ENCODE measurements around the gene RGS7. TPM values are rescaled to one million over a fixed set of nuclear protein-coding genes. Genes with fewer than 3 reads are reported as not detected.
A peak's percentile ranks its signal among the peaks of the same experiment; 100 is the strongest.

Gene RGS7
- total and polyA plus RNA-seq, 2 experiments from 2014 or later: 0.32 to 1.7 TPM

- H3K4me2 ChIP-seq (ENCODE audit: unreplicated experiment): no peak overlapping the region
- no peaks in the 10 kb centered on the region for H3F3A ChIP-seq (ENCODE audit: insufficient read depth)
- no peaks in the 10 kb centered on the region for H4K20me1 ChIP-seq (ENCODE audit: insufficient read depth)
- H3K27me3 ChIP-seq (replicated peaks; ENCODE audit: insufficient read depth): no peaks in the 10 kb centered on the region
- no peak overlapping the region for H3K9ac ChIP-seq
- no peaks in the 10 kb centered on the region for H3K4me1 ChIP-seq (ENCODE audit: insufficient read depth)
- H3K79me2 ChIP-seq (ENCODE audit: insufficient read depth): no peaks in the 10 kb centered on the region
- H2AFZ ChIP-seq: no peak overlapping the region
- WGBS, 2 experiments (ENCODE audit: low coverage in 1 of 2, low lambda C conversion rate in 2 of 2, missing lambda C conversion rate in 2 of 2): 59 to 66% methylated on average over 1 of the region's 1 CpG
- in situ Hi-C loops (cut with MboI): no loop called here
- TF ChIP-seq EZH2 (IDR thresholded peaks at IDR 0.05; ENCODE audit: insufficient read depth, poor library complexity, severe bottlenecking): no peak
- no peak for TF ChIP-seq EZH2phosphoT487 (IDR thresholded peaks at IDR 0.05; ENCODE audit: insufficient read depth, low read depth)
- H3K9me2 ChIP-seq (ENCODE audit: insufficient read depth): no peaks in the 10 kb centered on the region
- H3K9me3 ChIP-seq (ENCODE audit: low read depth): no peaks in the 10 kb centered on the region
- no peak overlapping the region for H3K27ac ChIP-seq
- H3K36me3 ChIP-seq (ENCODE audit: low read depth): no peaks in the 10 kb centered on the region
- no peak overlapping the region for H3K4me3 ChIP-seq
- no peak for DNase-seq
Observed at GRCh38 chr1:240758296-240758695, 598.7 kb downstream of the RGS7 start.

- no peak for DNase-seq
Observed at GRCh38 chr1:240747907-240748306, 609.1 kb downstream of the RGS7 start.

GRCh38 chr1:240743705-240744104, 613.3 kb downstream of the RGS7 start:
- Histone ChIP-seq H4K20me1 (ENCODE audit: insufficient read depth) (no peaks in the 10 kb centered on the region), H2AFZ (no peak overlapping the region), H3K36me3 (ENCODE audit: low read depth) (no peaks in the 10 kb centered on the region), H3K4me1 (ENCODE audit: insufficient read depth) (peaks cover 16% of the 10 kb centered on the region), H3F3A (ENCODE audit: insufficient read depth) (peaks cover 10% of the 10 kb centered on the region), H3K9me2 (ENCODE audit: insufficient read depth) (no peaks in the 10 kb centered on the region), H3K9ac (no peak overlapping the region), H3K4me2 (ENCODE audit: unreplicated experiment) (no peak overlapping the region), H3K79me2 (ENCODE audit: insufficient read depth) (no peaks in the 10 kb centered on the region), H3K4me3 (no peak overlapping the region), H3K27ac (no peak overlapping the region), H3K27me3 (replicated peaks; ENCODE audit: insufficient read depth) (no peaks in the 10 kb centered on the region), H3K9me3 (ENCODE audit: low read depth) (no peaks in the 10 kb centered on the region)
- 78 to 82% methylated on average over 2 of the region's 2 CpGs for WGBS, 2 experiments (ENCODE audit: low coverage in 1 of 2, low lambda C conversion rate in 2 of 2, missing lambda C conversion rate in 2 of 2)
- in situ Hi-C loops (cut with MboI): no loop called here
- TF ChIP-seq EZH2 (IDR thresholded peaks at IDR 0.05; ENCODE audit: insufficient read depth, poor library complexity, severe bottlenecking) (no peak), EZH2phosphoT487 (IDR thresholded peaks at IDR 0.05; ENCODE audit: insufficient read depth, low read depth) (no peak)
- no peak for DNase-seq

More at GRCh38 chr1:240747907-240748306, 609.1 kb downstream of the RGS7 start:
- Histone ChIP-seq H2AFZ (no peak overlapping the region), H3K27ac (no peak overlapping the region), H3K27me3 (replicated peaks; ENCODE audit: insufficient read depth) (no peaks in the 10 kb centered on the region), H3K4me3 (no peak overlapping the region), H3K9me2 (ENCODE audit: insufficient read depth) (no peaks in the 10 kb centered on the region), H3F3A (ENCODE audit: insufficient read depth) (no peaks in the 10 kb centered on the region), H3K79me2 (ENCODE audit: insufficient read depth) (no peaks in the 10 kb centered on the region), H3K9me3 (ENCODE audit: low read depth) (no peaks in the 10 kb centered on the region), H3K4me2 (ENCODE audit: unreplicated experiment) (no peak overlapping the region), H3K9ac (no peak overlapping the region), H3K36me3 (ENCODE audit: low read depth) (no peaks in the 10 kb centered on the region), H4K20me1 (ENCODE audit: insufficient read depth) (no peaks in the 10 kb centered on the region), H3K4me1 (ENCODE audit: insufficient read depth) (no peaks in the 10 kb centered on the region)
- in situ Hi-C loops (cut with MboI): no loop called here
- TF ChIP-seq EZH2 (IDR thresholded peaks at IDR 0.05; ENCODE audit: insufficient read depth, poor library complexity, severe bottlenecking): no peak
- no peak for TF ChIP-seq EZH2phosphoT487 (IDR thresholded peaks at IDR 0.05; ENCODE audit: insufficient read depth, low read depth)

- Histone ChIP-seq H3K4me3 (no peak overlapping the region), H3K36me3 (ENCODE audit: low read depth) (no peaks in the 10 kb centered on the region), H3K27ac (no peak overlapping the region), H4K20me1 (ENCODE audit: insufficient read depth) (no peaks in the 10 kb centered on the region), H3F3A (ENCODE audit: insufficient read depth) (peaks cover 29% of the 10 kb centered on the region), H3K4me1 (ENCODE audit: insufficient read depth) (peaks cover 37% of the 10 kb centered on the region), H2AFZ (no peak overlapping the region), H3K9ac (no peak overlapping the region), H3K4me2 (ENCODE audit: unreplicated experiment) (peak overlapping the region; percentile 7), H3K9me3 (ENCODE audit: low read depth) (no peaks in the 10 kb centered on the region), H3K9me2 (ENCODE audit: insufficient read depth) (no peaks in the 10 kb centered on the region), H3K79me2 (ENCODE audit: insufficient read depth) (no peaks in the 10 kb centered on the region), H3K27me3 (replicated peaks; ENCODE audit: insufficient read depth) (no peaks in the 10 kb centered on the region)
- in situ Hi-C loops (cut with MboI): loop anchor here (10.0 kb wide), 3 partner anchors 115 to 765 kb away; no protein-coding TSS in a partner anchor
- 31 to 43% methylated on average over 1 of the region's 1 CpG for WGBS, 2 experiments (ENCODE audit: low coverage in 1 of 2, low lambda C conversion rate in 2 of 2, missing lambda C conversion rate in 2 of 2)
- DNase-seq: peak; percentile 50
- TF ChIP-seq EZH2phosphoT487 (IDR thresholded peaks at IDR 0.05; ENCODE audit: insufficient read depth, low read depth): no peak
- TF ChIP-seq EZH2 (IDR thresholded peaks at IDR 0.05; ENCODE audit: insufficient read depth, poor library complexity, severe bottlenecking): no peak
Observed at GRCh38 chr1:240739754-240740153, 617.3 kb downstream of the RGS7 start.

- no peak overlapping the region for H3K4me3 ChIP-seq
- no peaks in the 10 kb centered on the region for H4K20me1 ChIP-seq (ENCODE audit: insufficient read depth)
- peaks cover 29% of the 10 kb centered on the region for H3F3A ChIP-seq (ENCODE audit: insufficient read depth)
- no peaks in the 10 kb centered on the region for H3K9me3 ChIP-seq (ENCODE audit: low read depth)
- no peaks in the 10 kb centered on the region for H3K9me2 ChIP-seq (ENCODE audit: insufficient read depth)
- no peak overlapping the region for H2AFZ ChIP-seq
- DNase-seq: peak; percentile 50
- H3K9ac ChIP-seq: no peak overlapping the region
- no peaks in the 10 kb centered on the region for H3K79me2 ChIP-seq (ENCODE audit: insufficient read depth)
- TF ChIP-seq EZH2 (IDR thresholded peaks at IDR 0.05; ENCODE audit: insufficient read depth, poor library complexity, severe bottlenecking) (no peak), EZH2phosphoT487 (IDR thresholded peaks at IDR 0.05; ENCODE audit: insufficient read depth, low read depth) (no peak)
- H3K4me1 ChIP-seq (ENCODE audit: insufficient read depth): peaks cover 37% of the 10 kb centered on the region
- in situ Hi-C loops (cut with MboI): loop anchor here (10.0 kb wide), 3 partner anchors 116 to 766 kb away; no protein-coding TSS in a partner anchor
- no peaks in the 10 kb centered on the region for H3K27me3 ChIP-seq (replicated peaks; ENCODE audit: insufficient read depth)
- no peak overlapping the region for H3K27ac ChIP-seq
- H3K4me2 ChIP-seq (ENCODE audit: unreplicated experiment): peak overlapping the region; percentile 7
- H3K36me3 ChIP-seq (ENCODE audit: low read depth): no peaks in the 10 kb centered on the region
Observed at GRCh38 chr1:240739139-240739538, 617.9 kb downstream of the RGS7 start.

Data from GM23248 (cell line).